Esophagus squamous epithelium (tissue), 4 donors: ENCODE data around the gene KCNMA1.

Experiments
- POLR2A ChIP-seq, 4 donors: fragments of 450-650 bp; IDR thresholded peaks; one replicate each; pipeline ENCODE4 v1.6.1; 2017; ENCODE audit warnings: antibody characterized with exemption in 4 of 4, mild to moderate bottlenecking in 4 of 4, moderate library complexity in 3 of 4
- TF ChIP-seq, protein P1 (sequence below), 6 experiments: fragments of 450-650 bp in 4 of 6; fragments of 200-600 bp in 2 of 6; sonication (generic) in 2 of 6; IDR thresholded peaks; one replicate each; pipeline ENCODE4 v1.5.1; 2016 to 2019; ENCODE audit warnings: antibody characterized with exemption in 6 of 6, mild to moderate bottlenecking in 4 of 6, moderate library complexity in 4 of 6

GRCh38 chr10:76991621-76992020, 646.0 kb downstream of the KCNMA1 start:
- no peak for TF ChIP-seq POLR2A (IDR thresholded peaks at IDR 0.05)
- TF ChIP-seq, protein P1, sequence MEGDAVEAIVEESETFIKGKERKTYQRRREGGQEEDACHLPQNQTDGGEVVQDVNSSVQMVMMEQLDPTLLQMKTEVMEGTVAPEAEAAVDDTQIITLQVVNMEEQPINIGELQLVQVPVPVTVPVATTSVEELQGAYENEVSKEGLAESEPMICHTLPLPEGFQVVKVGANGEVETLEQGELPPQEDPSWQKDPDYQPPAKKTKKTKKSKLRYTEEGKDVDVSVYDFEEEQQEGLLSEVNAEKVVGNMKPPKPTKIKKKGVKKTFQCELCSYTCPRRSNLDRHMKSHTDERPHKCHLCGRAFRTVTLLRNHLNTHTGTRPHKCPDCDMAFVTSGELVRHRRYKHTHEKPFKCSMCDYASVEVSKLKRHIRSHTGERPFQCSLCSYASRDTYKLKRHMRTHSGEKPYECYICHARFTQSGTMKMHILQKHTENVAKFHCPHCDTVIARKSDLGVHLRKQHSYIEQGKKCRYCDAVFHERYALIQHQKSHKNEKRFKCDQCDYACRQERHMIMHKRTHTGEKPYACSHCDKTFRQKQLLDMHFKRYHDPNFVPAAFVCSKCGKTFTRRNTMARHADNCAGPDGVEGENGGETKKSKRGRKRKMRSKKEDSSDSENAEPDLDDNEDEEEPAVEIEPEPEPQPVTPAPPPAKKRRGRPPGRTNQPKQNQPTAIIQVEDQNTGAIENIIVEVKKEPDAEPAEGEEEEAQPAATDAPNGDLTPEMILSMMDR (IDR thresholded peaks at IDR 0.05): no peak
